Stimulated activated naive CD4-positive, alpha-beta T cell (primary cell): ENCODE data around the gene SHBG.
"Not testable (repeated sequence)": the region's sequence is repeated elsewhere in the genome, so short reads cannot be mapped to it uniquely, and the experiment has no call there.

Experiments used
- DNase-seq, 6 experiments: peaks; one replicate each; lab custom pipeline; 2025; lab: John Stamatoyannopoulos, UW

The SHBG gene

GRCh38 chr17:7612294-7612640, 17.7 kb upstream of the SHBG start:
- no peak for DNase-seq

GRCh38 chr17:7613769-7614424, 16.0 kb upstream of the SHBG start:
- DNase-seq = peak in 1 of 6 experiments; percentile 32

- peak; percentile 96 to 100 (median 99) for DNase-seq
Measured at GRCh38 chr17:7614425-7615264, 15.3 kb upstream of the SHBG start, which contains the start of gene FXR2. FXR2 (minus strand) TSS chr17:7614897; CDS start chr17:7614532, 365 bp downstream.

- DNase-seq = no peak
Measured at GRCh38 chr17:7615265-7615747, 14.6 kb upstream of the SHBG start.

- no peak for DNase-seq
Measured at GRCh38 chr17:7618608-7619007, 11.3 kb upstream of the SHBG start.

- no peak for DNase-seq
Measured at GRCh38 chr17:7620835-7621234, 9.1 kb upstream of the SHBG start.

- DNase-seq = no peak
Measured at GRCh38 chr17:7623661-7624060, 6.3 kb upstream of the SHBG start.

GRCh38 chr17:7625749-7626148, 4.2 kb upstream of the SHBG start:
- DNase-seq = not testable (repeated sequence)

GRCh38 chr17:7626307-7626706, 3.6 kb upstream of the SHBG start:
- DNase-seq = no peak

GRCh38 chr17:7626956-7627249, 3.0 kb upstream of the SHBG start:
- DNase-seq = no peak

- peak; percentile 66 to 88 (median 78) for DNase-seq
Measured at GRCh38 chr17:7627250-7628121, 2.4 kb upstream of the SHBG start, which contains the start of gene SAT2. SAT2 (minus strand) TSS chr17:7627821; CDS start chr17:7627635, 186 bp downstream.

- DNase-seq = no peak
Measured at GRCh38 chr17:7631398-7632380, 1.8 kb downstream of the SHBG start.

GRCh38 chr17:7632492-7632894, 2.6 kb downstream of the SHBG start:
- peak in 2 of 6 experiments; percentile 19 to 23 for DNase-seq

- no peak for DNase-seq
Measured at GRCh38 chr17:7633093-7633492, 3.2 kb downstream of the SHBG start.

GRCh38 chr17:7634384-7634783, 4.4 kb downstream of the SHBG start:
- DNase-seq = no peak

- DNase-seq = no peak
Measured at GRCh38 chr17:7636163-7636562, 6.2 kb downstream of the SHBG start.

- DNase-seq = no peak
Measured at GRCh38 chr17:7640783-7641182, 10.8 kb downstream of the SHBG start.

- peak in 2 of 6 experiments; percentile 19 to 20 for DNase-seq
Measured at GRCh38 chr17:7641635-7642034, 11.7 kb downstream of the SHBG start.

GRCh38 chr17:7644775-7645174, 14.8 kb downstream of the SHBG start:
- no peak for DNase-seq

GRCh38 chr17:7646457-7646856, 16.5 kb downstream of the SHBG start:
- DNase-seq = no peak

GRCh38 chr17:7647018-7647417, 17.1 kb downstream of the SHBG start:
- DNase-seq = no peak
